H54 (cell line): ENCODE results near the gene DHRS13.
A peak's percentile ranks its signal among the peaks of the same experiment; 100 is the strongest.
"Not testable (repeated sequence)": the region's sequence is repeated elsewhere in the genome, so short reads cannot be mapped to it uniquely, and the experiment has no call there.

ENCODE experiments used
- DNase-seq: peaks from one replicate; pipeline ENCODE4 v3.0.0; 2011; ENCODE audit warnings: low spot score, mixed read lengths; ENCODE audit not compliant: insufficient read length
- FAIRE-seq: peaks from 3 replicates; lab custom pipeline; 2011; peaks lifted over from hg19 to GRCh38; lab: Jason Lieb, UNC
- POLR2A ChIP-seq: IDR thresholded peaks from 2 replicates; pipeline ENCODE4 v1.6.1; 2011; ENCODE audit warnings: low read depth, mild to moderate bottlenecking, low read length

The DHRS13 gene

GRCh38 chr17:28857905-28858800, 44.7 kb downstream of the DHRS13 start:
- DNase-seq: no peak
- no peak for FAIRE-seq
- no peak for TF ChIP-seq POLR2A

- no peak for TF ChIP-seq POLR2A
- no peak for DNase-seq
- no peak for FAIRE-seq
Observed at GRCh38 chr17:28856028-28856574, 46.8 kb downstream of the DHRS13 start.

GRCh38 chr17:28855336-28855679, 47.6 kb downstream of the DHRS13 start:
- TF ChIP-seq POLR2A: no peak
- no peak for DNase-seq
- no peak for FAIRE-seq

GRCh38 chr17:28854457-28855335, 48.2 kb downstream of the DHRS13 start, which contains the start of gene ERAL1:
ERAL1 (plus strand) TSS chr17:28855016; CDS start chr17:28855035, 19 bp downstream.
- TF ChIP-seq POLR2A: peak; percentile 89
- DNase-seq (peak; percentile 95), FAIRE-seq (no peak)

- no peak for DNase-seq
- FAIRE-seq: no peak
- TF ChIP-seq POLR2A: no peak
Observed at GRCh38 chr17:28853295-28853694, 49.6 kb downstream of the DHRS13 start.

GRCh38 chr17:28849281-28849680, 53.6 kb downstream of the DHRS13 start:
- FAIRE-seq (no peak), DNase-seq (no peak)
- TF ChIP-seq POLR2A: no peak

- not testable (repeated sequence) for FAIRE-seq
- DNase-seq: peak; percentile 56
Observed at GRCh38 chr17:28848667-28849066, 54.2 kb downstream of the DHRS13 start.
